Measurements from ENCODE around the gene PLA2G2F. TPM values are rescaled to one million over a fixed set of nuclear protein-coding genes. Genes with fewer than 3 reads are reported as not detected.

Gene PLA2G2F
- total and polyA plus RNA-seq, 2 donors (not counting 3 experiments of a cell fraction or from before 2014, with no cell fraction given) = not detected

GRCh38 chr1:20190256-20191160, 51.4 kb downstream of the PLA2G2F start:
- H3K27ac ChIP-seq (ENCODE audit: insufficient read depth, low read depth, low read length) = no peak overlapping the region
- no peak for TF ChIP-seq POLR2A (IDR thresholded peaks at IDR 0.05; ENCODE audit: low read depth, low read length)
- TF ChIP-seq, protein P1, sequence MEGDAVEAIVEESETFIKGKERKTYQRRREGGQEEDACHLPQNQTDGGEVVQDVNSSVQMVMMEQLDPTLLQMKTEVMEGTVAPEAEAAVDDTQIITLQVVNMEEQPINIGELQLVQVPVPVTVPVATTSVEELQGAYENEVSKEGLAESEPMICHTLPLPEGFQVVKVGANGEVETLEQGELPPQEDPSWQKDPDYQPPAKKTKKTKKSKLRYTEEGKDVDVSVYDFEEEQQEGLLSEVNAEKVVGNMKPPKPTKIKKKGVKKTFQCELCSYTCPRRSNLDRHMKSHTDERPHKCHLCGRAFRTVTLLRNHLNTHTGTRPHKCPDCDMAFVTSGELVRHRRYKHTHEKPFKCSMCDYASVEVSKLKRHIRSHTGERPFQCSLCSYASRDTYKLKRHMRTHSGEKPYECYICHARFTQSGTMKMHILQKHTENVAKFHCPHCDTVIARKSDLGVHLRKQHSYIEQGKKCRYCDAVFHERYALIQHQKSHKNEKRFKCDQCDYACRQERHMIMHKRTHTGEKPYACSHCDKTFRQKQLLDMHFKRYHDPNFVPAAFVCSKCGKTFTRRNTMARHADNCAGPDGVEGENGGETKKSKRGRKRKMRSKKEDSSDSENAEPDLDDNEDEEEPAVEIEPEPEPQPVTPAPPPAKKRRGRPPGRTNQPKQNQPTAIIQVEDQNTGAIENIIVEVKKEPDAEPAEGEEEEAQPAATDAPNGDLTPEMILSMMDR (IDR thresholded peaks at IDR 0.05; ENCODE audit: extremely low read depth in 1 of 2, insufficient read depth in 1 of 2, low read depth in 1 of 2, low read length in 2 of 2) = no peak
- TF ChIP-seq FOS (IDR thresholded peaks at IDR 0.05; ENCODE audit: borderline replicate concordance, insufficient read depth, low read length) = no peak
- no peak for TF ChIP-seq MAX (IDR thresholded peaks at IDR 0.05; ENCODE audit: insufficient read depth, insufficient read length)
- no peak for TF ChIP-seq GATA2 (IDR thresholded peaks at IDR 0.05; ENCODE audit: insufficient read depth, insufficient read length, low read depth, low read length)
- no peak for TF ChIP-seq POLR2AphosphoS5 (IDR thresholded peaks at IDR 0.05; ENCODE audit: insufficient read depth, low read depth, low read length)
- no peak for TF ChIP-seq JUN (IDR thresholded peaks at IDR 0.05; ENCODE audit: borderline replicate concordance, insufficient read depth, insufficient read length, low read depth)
- TF ChIP-seq MYC (IDR thresholded peaks at IDR 0.05; ENCODE audit: low read depth, low read length) = no peak
- TF ChIP-seq EZH2 (IDR thresholded peaks at IDR 0.05; ENCODE audit: borderline replicate concordance, low read depth, low read length, severe bottlenecking) = no peak
- H3K4me1 ChIP-seq (ENCODE audit: control insufficient read depth, extremely low read depth, insufficient read depth, low read length) = peaks cover 2% of the 10 kb centered on the region
- FAIRE-seq (no peak), DNase-seq (ENCODE audit: low read depth, low spot score) (no peak)
- ChIA-PET POLR2A (no interaction called here), CTCF (interaction anchor here (0.6 kb wide), 1 partner anchor 25 kb away, joined by 3 read pairs; no protein-coding TSS in a partner anchor)
- H3K4me3 ChIP-seq (replicated peaks in 1 of 3; ENCODE audit: insufficient read depth in 1 of 3, low read depth in 1 of 3, low read length in 3 of 3) = no peak overlapping the region
- no peaks in the 10 kb centered on the region for H4K20me1 ChIP-seq (replicated peaks; ENCODE audit: control insufficient read depth, extremely low read depth, insufficient read depth, low read length)
- H2AFZ ChIP-seq (ENCODE audit: low read depth, low read length) = no peak overlapping the region
- H3K79me2 ChIP-seq (ENCODE audit: control insufficient read depth, insufficient read depth, low read length) = no peaks in the 10 kb centered on the region
- peaks cover 9 to 24% of the 10 kb centered on the region in 2 experiments for H3K27me3 ChIP-seq (ENCODE audit: control insufficient read depth in 2 of 2, insufficient read depth in 2 of 2, low read length in 2 of 2)
- dilution Hi-C loops (cut with MboI; ENCODE audit: extremely low pct_ligation_motif_present, low sequenced_read_pairs) = no loop called here
- H3K4me2 ChIP-seq (ENCODE audit: insufficient read depth, low read length) = no peak overlapping the region
- H3K9me1 ChIP-seq (replicated peaks; ENCODE audit: control insufficient read depth, extremely low read depth, insufficient read depth, low read length) = no peaks in the 10 kb centered on the region
- intact Hi-C loops (cut with micrococcal nuclease) = no loop called here
- no TSS peak for BruUV-seq (replicated peaks)
- no peaks in the 10 kb centered on the region for H3K36me3 ChIP-seq (ENCODE audit: control insufficient read depth in 2 of 2, extremely low read depth in 1 of 2, insufficient read depth in 2 of 2, low read length in 2 of 2)
- H3K9ac ChIP-seq (replicated peaks; ENCODE audit: extremely low read depth, insufficient read depth, low read length) = no peak overlapping the region
- no peaks in the 10 kb centered on the region for H3K9me3 ChIP-seq (replicated peaks; ENCODE audit: control insufficient read depth, insufficient read depth, low read length)

All from endothelial cell of umbilical vein (primary cell).